GM12878 (cell line): ENCODE measurements around the gene FAF1. TPM values are rescaled to one million over a fixed set of nuclear protein-coding genes. Genes with fewer than 3 reads are reported as not detected.
A peak's percentile ranks its signal among the peaks of the same experiment; 100 is the strongest.

Experiments
- ATAC-seq: fragments of 200-7000 bp; cut with Tn5 transposase; 3 replicates; pipeline ENCODE4 v1.9.1; 2020; ENCODE audit warnings: mild to moderate bottlenecking, moderate library complexity
- BruUV-seq: library from RNA; stranded (reverse); fragments of 400-500 nt; replicated peaks from 2 replicates; lab custom pipeline; 2021; lab: Mats Ljungman, UMichigan
- CTCF ChIA-PET: fragments of 300-600 bp; sonication (Branson Sonifier 250); formaldehyde crosslinking; extraction: SDS; loops from one replicate; lab custom pipeline; 2021; ENCODE audit warnings: inconsistent platforms; lab: Yijun Ruan, JAX
- POLR2A ChIA-PET: fragments of 350-600 bp; formaldehyde crosslinking; extraction: SDS; loops from one replicate; lab custom pipeline; 2021; ENCODE audit warnings: inconsistent platforms; lab: Charles Lee
- RAD21 ChIA-PET: fragments of 300-600 bp; sonication (Branson Sonifier 250); formaldehyde crosslinking; loops from one replicate; lab custom pipeline; 2023; ENCODE audit warnings: antibody characterized with exemption; ENCODE audit not compliant: unreplicated experiment; lab: Charles Lee
- SMC1A ChIA-PET: fragments of 300-600 bp; sonication (Branson Sonifier 250); formaldehyde crosslinking; loops from one replicate; lab custom pipeline; 2023; ENCODE audit not compliant: unreplicated experiment, uncharacterized antibody; lab: Charles Lee
- DNase-seq: peaks from one replicate; pipeline ENCODE4 v3.0.0-alpha.2; 2011; ENCODE audit warnings: low read depth, low spot score
- FAIRE-seq: peaks from 3 replicates; lab custom pipeline; 2011; peaks lifted over from hg19 to GRCh38; lab: Jason Lieb, UNC
- H2AFZ ChIP-seq: 2 replicates; pipeline ENCODE4 v1.6.0; 2011; ENCODE audit warnings: low read depth, low read length, control low read depth; ENCODE audit not compliant: control insufficient read depth
- H3K27ac ChIP-seq: 2 replicates; pipeline ENCODE4 v1.5.1; 2011; ENCODE audit warnings: control low read depth; ENCODE audit not compliant: control insufficient read depth, insufficient read depth
- H3K27me3 ChIP-seq, 2 experiments: replicated peaks in 1 of 2; 2 replicates each; pipeline versions ENCODE4 v1.6.0 to v1.6.1; 2011; ENCODE audit warnings: low read length in 1 of 2; ENCODE audit not compliant: control insufficient read depth in 2 of 2, insufficient read depth in 2 of 2
- H3K36me3 ChIP-seq, 2 experiments: 2 replicates each; pipeline ENCODE4 v1.5.1; 2011; ENCODE audit warnings: low read length in 1 of 2; ENCODE audit not compliant: control insufficient read depth in 2 of 2, insufficient read depth in 2 of 2
- H3K4me1 ChIP-seq: 2 replicates; pipeline ENCODE4 v1.6.1; 2011; ENCODE audit warnings: mild to moderate bottlenecking, low read length, moderate library complexity, mixed read lengths; ENCODE audit not compliant: control insufficient read depth, insufficient read depth
- H3K4me2 ChIP-seq: 2 replicates; pipeline ENCODE4 v1.6.0; 2011; ENCODE audit warnings: control low read depth; ENCODE audit not compliant: control insufficient read depth, insufficient read depth
- H3K4me3 ChIP-seq: fragments of 200-600 bp; sonication (generic); 2 replicates; pipeline ENCODE4 v1.5.1; 2016
- H3K79me2 ChIP-seq: 2 replicates; pipeline ENCODE4 v1.6.0; 2011; ENCODE audit warnings: low read length; ENCODE audit not compliant: control insufficient read depth, insufficient read depth
- H3K9ac ChIP-seq: 2 replicates; pipeline ENCODE4 v1.8.0; 2011; ENCODE audit warnings: low read length, control low read depth, mixed read lengths; ENCODE audit not compliant: control insufficient read depth, insufficient read depth
- H3K9me3 ChIP-seq: replicated peaks from 3 replicates; pipeline ENCODE4 v1.5.1; 2011; ENCODE audit warnings: mild to moderate bottlenecking, low read length; ENCODE audit not compliant: control insufficient read depth, insufficient read depth
- H4K20me1 ChIP-seq: 2 replicates; pipeline ENCODE4 v1.6.0; 2011; ENCODE audit not compliant: control insufficient read depth, insufficient read depth
- ATF7 ChIP-seq: fragments of 450-650 bp; IDR thresholded peaks from 2 replicates; pipeline ENCODE4 v1.6.1; 2016; ENCODE audit warnings: low read depth, mild to moderate bottlenecking
- BACH1 ChIP-seq: fragments of 450-650 bp; IDR thresholded peaks from 2 replicates; pipeline ENCODE4 v1.6.1; 2017; ENCODE audit warnings: mild to moderate bottlenecking, borderline replicate concordance
- CEBPB ChIP-seq, 2 experiments: fragments of 150-350 bp in 1 of 2; IDR thresholded peaks; 2 replicates each; pipeline ENCODE4 v1.6.1; 2012 to 2014; ENCODE audit warnings: low read depth in 2 of 2, low read length in 2 of 2, borderline replicate concordance in 1 of 2, inconsistent platforms in 1 of 2
- EED ChIP-seq: sonication (generic); IDR thresholded peaks from 2 replicates; pipeline ENCODE4 v1.6.1; 2016; ENCODE audit warnings: antibody characterized with exemption, low read depth
- ELK1 ChIP-seq: IDR thresholded peaks from 2 replicates; pipeline ENCODE4 v1.6.1; 2012; ENCODE audit warnings: low read depth, low read length, improper control_type of control experiment
- ETV6 ChIP-seq, 2 experiments: fragments of 450-650 bp in 1 of 2; IDR thresholded peaks in 1 of 2; conservative IDR thresholded peaks in 1 of 2; 2 replicates each; pipeline ENCODE4 v1.6.1; 2014; ENCODE audit warnings: antibody characterized with exemption in 1 of 2, borderline replicate concordance in 1 of 2, low read depth in 1 of 2, mild to moderate bottlenecking in 1 of 2, moderate library complexity in 1 of 2
- IKZF1 ChIP-seq: fragments of 450-650 bp; conservative IDR thresholded peaks from 2 replicates; pipeline ENCODE4 v1.6.1; 2017; ENCODE audit warnings: antibody characterized with exemption, mild to moderate bottlenecking
- MTA3 ChIP-seq: IDR thresholded peaks from 2 replicates; pipeline ENCODE4 v1.6.1; 2012; ENCODE audit warnings: low read length, inconsistent platforms, borderline replicate concordance
- MXI1 ChIP-seq: fragments of 150-350 bp; IDR thresholded peaks from 2 replicates; pipeline ENCODE4 v1.6.1; 2011; ENCODE audit warnings: low read depth, mild to moderate bottlenecking, inconsistent platforms, low read length, improper control_type of control experiment
- PAX5 ChIP-seq: IDR thresholded peaks from 2 replicates; pipeline ENCODE4 v1.6.1; 2011; ENCODE audit warnings: low read depth, low read length, borderline replicate concordance
- PML ChIP-seq: IDR thresholded peaks from 2 replicates; pipeline ENCODE4 v1.6.1; 2012; ENCODE audit warnings: low read length, inconsistent platforms
- POLR2A ChIP-seq: IDR thresholded peaks from 2 replicates; pipeline ENCODE4 v1.6.1; 2011; ENCODE audit warnings: low read depth, mild to moderate bottlenecking, low read length
- YBX1 ChIP-seq: fragments of 450-650 bp; IDR thresholded peaks from 2 replicates; pipeline ENCODE4 v1.6.1; 2016; ENCODE audit warnings: antibody characterized with exemption
- ZNF217 ChIP-seq: fragments of 450-650 bp; IDR thresholded peaks from 2 replicates; pipeline ENCODE4 v1.6.1; 2017; ENCODE audit warnings: antibody characterized with exemption, mild to moderate bottlenecking
- ZNF274 ChIP-seq: IDR thresholded peaks from one replicate; pipeline ENCODE4 v1.8.0; 2011; ENCODE audit not compliant: insufficient read length, insufficient read depth
- ZNF384 ChIP-seq: IDR thresholded peaks from 2 replicates; pipeline ENCODE4 v1.6.1; 2012; ENCODE audit warnings: low read depth, mild to moderate bottlenecking, low read length, improper control_type of control experiment, borderline replicate concordance
- WGBS: methylation state at CpG from one replicate; pipeline ENCODE4 v1.1.6; 2016; ENCODE audit warnings: low lambda C conversion rate; ENCODE audit not compliant: insufficient replicate concordance, insufficient coverage; ENCODE audit errors: missing lambda C conversion rate; 5-methylcytosine and 5-hydroxymethylcytosine counted together
- in situ Hi-C: fragments of 300-500 bp; cut with MboI; formaldehyde crosslinking; loops from 9 replicates; pipeline ENCODE4 v1.14.3; 2018; ENCODE audit warnings: mixed read lengths
- intact Hi-C: fragments of 100-400 bp; cut with micrococcal nuclease; formaldehyde crosslinking; loops from one replicate; pipeline ENCODE4 v1.14.2; 2022; ENCODE audit not compliant: unreplicated experiment
- polyA plus RNA-seq, 11 experiments: library from polyadenylated mRNA; depleted of rRNA in 4 of 11; unstranded in 6 of 11; stranded (reverse) in 5 of 11; fragments of >200 nt; fragmentation: Nextera tagmentation in 4 of 11; fragmentation: Illumina TruSeq in 1 of 11; extraction: Ambion mirVana in 4 of 11; extraction: Trizol in 1 of 11; gene quantifications; 1 replicate in 1 of 11; 2 replicates in 10 of 11; pipeline versions ENCODE4 v1.2.1 to v1.2.3, GENCODE V29; 2011 to 2016; ENCODE audit warnings: inconsistent platforms in 2 of 11, missing spikeins in 2 of 11, low read depth in 1 of 11
- total RNA-seq, 4 experiments: library from RNA; depleted of rRNA in 3 of 4; stranded (reverse); fragments of >200 nt in 3 of 4; fragmentation: Illumina TruSeq in 1 of 4; extraction: Trizol in 1 of 4; gene quantifications; 2 replicates each; pipeline versions ENCODE4 v1.2.1 to v1.2.3, GENCODE V29; 2013 to 2021
- TF ChIP-seq, protein P1 (sequence below), 3 experiments: IDR thresholded peaks in 2 of 3; conservative IDR thresholded peaks in 1 of 3; 2 replicates each; pipeline ENCODE4 v1.5.1; 2011; ENCODE audit warnings: low read depth in 3 of 3, low read length in 3 of 3, mild to moderate bottlenecking in 3 of 3, control low read depth in 2 of 3, moderate library complexity in 2 of 3, inconsistent platforms in 1 of 3, mixed read lengths in 1 of 3; ENCODE audit not compliant: control insufficient read depth in 2 of 3, insufficient read depth in 1 of 3; ENCODE audit errors: extremely low read depth in 1 of 3

The FAF1 gene
- total and polyA plus RNA-seq, 10 of the 15 experiments (the other 5 are each of a cell fraction or from before 2014, with no cell fraction given) = 8.6 to 54.5 (median 23.7) TPM

DNA sequence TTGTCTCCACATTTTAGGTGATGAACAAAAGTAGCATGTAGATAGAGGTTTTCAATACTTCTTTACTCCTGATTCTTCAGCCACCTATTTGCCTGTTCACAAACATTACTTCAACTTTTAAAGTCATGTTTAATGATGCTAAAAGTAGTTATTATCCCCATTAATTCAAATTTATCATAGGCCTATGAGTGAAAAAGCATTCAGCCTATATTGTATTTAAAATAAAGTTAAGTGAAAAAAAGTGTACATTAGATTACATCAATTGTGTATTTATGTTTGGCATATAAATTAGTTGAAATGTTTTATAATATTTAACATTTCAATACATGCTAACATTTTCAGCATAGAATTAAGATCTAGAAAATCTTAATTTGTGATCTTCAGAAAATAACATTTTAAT lies 20.4 kb upstream of the FAF1 start (continued):
- TF ChIP-seq, protein P1, sequence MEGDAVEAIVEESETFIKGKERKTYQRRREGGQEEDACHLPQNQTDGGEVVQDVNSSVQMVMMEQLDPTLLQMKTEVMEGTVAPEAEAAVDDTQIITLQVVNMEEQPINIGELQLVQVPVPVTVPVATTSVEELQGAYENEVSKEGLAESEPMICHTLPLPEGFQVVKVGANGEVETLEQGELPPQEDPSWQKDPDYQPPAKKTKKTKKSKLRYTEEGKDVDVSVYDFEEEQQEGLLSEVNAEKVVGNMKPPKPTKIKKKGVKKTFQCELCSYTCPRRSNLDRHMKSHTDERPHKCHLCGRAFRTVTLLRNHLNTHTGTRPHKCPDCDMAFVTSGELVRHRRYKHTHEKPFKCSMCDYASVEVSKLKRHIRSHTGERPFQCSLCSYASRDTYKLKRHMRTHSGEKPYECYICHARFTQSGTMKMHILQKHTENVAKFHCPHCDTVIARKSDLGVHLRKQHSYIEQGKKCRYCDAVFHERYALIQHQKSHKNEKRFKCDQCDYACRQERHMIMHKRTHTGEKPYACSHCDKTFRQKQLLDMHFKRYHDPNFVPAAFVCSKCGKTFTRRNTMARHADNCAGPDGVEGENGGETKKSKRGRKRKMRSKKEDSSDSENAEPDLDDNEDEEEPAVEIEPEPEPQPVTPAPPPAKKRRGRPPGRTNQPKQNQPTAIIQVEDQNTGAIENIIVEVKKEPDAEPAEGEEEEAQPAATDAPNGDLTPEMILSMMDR (IDR thresholded peaks at IDR 0.05 in 2 of 3, conservative IDR thresholded peaks at IDR 0.05 in 1 of 3; ENCODE audit: control insufficient read depth in 2 of 3, extremely low read depth in 1 of 3, insufficient read depth in 1 of 3, low read depth in 3 of 3, low read length in 3 of 3) = no peak
- no peak for TF ChIP-seq ETV6 (conservative IDR thresholded peaks at IDR 0.05 in 1 of 2, IDR thresholded peaks at IDR 0.05 in 1 of 2; ENCODE audit: borderline replicate concordance in 1 of 2, low read depth in 1 of 2)
- no peak for TF ChIP-seq MTA3
- TF ChIP-seq BACH1 = no peak
- no peak for TF ChIP-seq EED
- no peak for TF ChIP-seq ZNF384
- no peak for TF ChIP-seq YBX1

DNA sequence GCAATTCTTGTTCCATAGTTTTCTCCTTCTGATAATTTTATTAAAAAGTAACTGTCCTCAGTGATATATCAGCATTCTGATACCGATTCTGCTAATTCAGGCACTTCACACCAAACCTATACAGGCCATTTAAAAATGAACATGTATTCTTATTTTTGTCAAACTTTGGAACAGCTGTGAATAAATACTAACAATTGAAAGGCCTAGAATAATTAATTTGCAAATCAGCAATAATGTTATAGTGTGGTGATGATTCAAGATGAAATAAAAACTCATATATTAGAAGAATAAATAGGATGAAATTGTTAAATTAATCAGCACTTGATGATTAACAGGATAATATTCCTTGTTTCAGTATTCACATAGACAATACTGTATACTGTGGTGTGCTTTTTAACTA lies 19.9 kb upstream of the FAF1 start:
- WGBS = 44% methylated on average over 1 of the region's 1 CpG
- Histone ChIP-seq H3K79me2 (peaks cover 74% of the 10 kb centered on the region), H4K20me1 (no peaks in the 10 kb centered on the region), H3K4me3 (peak overlapping the region; percentile 50), H3K9me3 (no peaks in the 10 kb centered on the region), H3K9ac (peak overlapping the region; percentile 26), H3K27ac (peak overlapping the region; percentile 96; the same call in 1 of the 2 replicates), H2AFZ (no peak overlapping the region), H3K4me2 (peak overlapping the region; percentile 72; the same call in 1 of the 2 replicates), H3K36me3 (no peaks in the 10 kb centered on the region), H3K4me1 (no peaks in the 10 kb centered on the region), H3K27me3 (peaks cover 0 to 4% of the 10 kb centered on the region in 2 experiments; a peak in 2 of 4 replicates)
- ATAC-seq = no peak
- in situ Hi-C loops (no loop called here), intact Hi-C loops (no loop called here)
- TF ChIP-seq IKZF1 = no peak
- no peak for TF ChIP-seq CEBPB (IDR thresholded peaks at IDR 0.05; ENCODE audit: borderline replicate concordance in 1 of 2, low read depth in 2 of 2, low read length in 2 of 2)
- no peak for TF ChIP-seq ATF7
- TF ChIP-seq ZNF274 = no peak
- TF ChIP-seq PML = no peak
- no peak for TF ChIP-seq PAX5
- no peak for TF ChIP-seq POLR2A
- TF ChIP-seq ELK1 = no peak
- TF ChIP-seq MXI1 = no peak
- TF ChIP-seq ZNF217 = no peak
- SMC1A ChIA-PET = no interaction called here
- DNase-seq = no peak
- BruUV-seq = no TSS peak
- CTCF ChIA-PET = no interaction called here
- FAIRE-seq = no peak
- POLR2A ChIA-PET = no interaction called here
- RAD21 ChIA-PET = no interaction called here
